Stomach (tissue), 4 donors: ENCODE data around the gene TRIM21.

Experiments used
- EP300 ChIP-seq: sonication (generic); formaldehyde crosslinking; IDR thresholded peaks from one replicate; pipeline ENCODE4 v1.6.1; 2017; ENCODE audit warnings: antibody characterized with exemption
- POLR2A ChIP-seq, 4 donors: fragments of 450-650 bp; IDR thresholded peaks; one replicate each; pipeline ENCODE4 v1.6.1; 2016; ENCODE audit warnings: antibody characterized with exemption in 4 of 4, control low read depth in 2 of 4, mild to moderate bottlenecking in 1 of 4, moderate library complexity in 1 of 4
- POLR2AphosphoS5 ChIP-seq, 3 donors: sonication (generic); formaldehyde crosslinking; IDR thresholded peaks; one replicate each; pipeline ENCODE4 v1.6.1; 2016; ENCODE audit warnings: antibody characterized with exemption in 3 of 3
- TF ChIP-seq, protein P1 (sequence below), 7 experiments: fragments of 450-650 bp in 4 of 7; fragments of 200-600 bp in 3 of 7; sonication (generic) in 3 of 7; IDR thresholded peaks; one replicate each; pipeline ENCODE4 v1.5.1; 2016 to 2019; ENCODE audit warnings: antibody characterized with exemption in 7 of 7, control low read depth in 2 of 7, mild to moderate bottlenecking in 1 of 7

DNA sequence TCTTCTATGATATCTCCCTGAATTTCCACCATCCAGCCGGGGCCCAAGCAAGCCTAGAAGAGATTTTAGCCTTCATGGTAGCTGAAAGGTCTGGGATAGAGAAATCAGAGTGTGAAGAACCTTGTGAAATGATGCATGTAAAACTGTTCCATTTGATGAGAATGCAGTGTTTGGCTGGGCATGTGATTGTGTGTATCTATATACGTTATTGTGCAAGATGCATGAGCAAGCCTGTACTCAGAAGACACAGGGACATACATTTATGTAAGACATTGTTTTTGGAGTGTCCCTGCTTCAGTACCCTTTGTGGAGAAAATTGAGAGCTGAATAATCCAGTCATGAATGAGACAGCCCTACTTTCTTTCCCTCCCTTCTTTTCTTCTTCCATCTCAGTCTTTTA lies 40.4 kb upstream of the TRIM21 start:
- TF ChIP-seq POLR2A (IDR thresholded peaks at IDR 0.05) (no peak), EP300 (no peak), POLR2AphosphoS5 (IDR thresholded peaks at IDR 0.05) (no peak)
- TF ChIP-seq, protein P1, sequence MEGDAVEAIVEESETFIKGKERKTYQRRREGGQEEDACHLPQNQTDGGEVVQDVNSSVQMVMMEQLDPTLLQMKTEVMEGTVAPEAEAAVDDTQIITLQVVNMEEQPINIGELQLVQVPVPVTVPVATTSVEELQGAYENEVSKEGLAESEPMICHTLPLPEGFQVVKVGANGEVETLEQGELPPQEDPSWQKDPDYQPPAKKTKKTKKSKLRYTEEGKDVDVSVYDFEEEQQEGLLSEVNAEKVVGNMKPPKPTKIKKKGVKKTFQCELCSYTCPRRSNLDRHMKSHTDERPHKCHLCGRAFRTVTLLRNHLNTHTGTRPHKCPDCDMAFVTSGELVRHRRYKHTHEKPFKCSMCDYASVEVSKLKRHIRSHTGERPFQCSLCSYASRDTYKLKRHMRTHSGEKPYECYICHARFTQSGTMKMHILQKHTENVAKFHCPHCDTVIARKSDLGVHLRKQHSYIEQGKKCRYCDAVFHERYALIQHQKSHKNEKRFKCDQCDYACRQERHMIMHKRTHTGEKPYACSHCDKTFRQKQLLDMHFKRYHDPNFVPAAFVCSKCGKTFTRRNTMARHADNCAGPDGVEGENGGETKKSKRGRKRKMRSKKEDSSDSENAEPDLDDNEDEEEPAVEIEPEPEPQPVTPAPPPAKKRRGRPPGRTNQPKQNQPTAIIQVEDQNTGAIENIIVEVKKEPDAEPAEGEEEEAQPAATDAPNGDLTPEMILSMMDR (IDR thresholded peaks at IDR 0.05), result no peak
